H1 (cell line): ENCODE measurements around the gene CDK4. TPM values are rescaled to one million over a fixed set of nuclear protein-coding genes. Genes with fewer than 3 reads are reported as not detected.

Experiments
- polyA plus RNA-seq, 7 experiments: library from polyadenylated mRNA; depleted of rRNA in 3 of 7; stranded (reverse) in 5 of 7; unstranded in 2 of 7; fragments of >200 nt in 5 of 7; fragments of 200-250 nt in 2 of 7; gene quantifications; 1 replicate in 5 of 7; 2 replicates in 1 of 7; 4 replicates in 1 of 7; pipeline versions ENCODE4 v1.2.1 to v1.2.3, GENCODE V29; 2011 to 2013; ENCODE audit warnings: missing spikeins in 2 of 7, mixed read lengths in 2 of 7
- total RNA-seq: library from RNA; stranded (reverse); fragmentation: NEBNext Ultra II Directional; extraction: Animal tissue kit (Norgen Biotek cat#: 25700); gene quantifications from 2 replicates; pipeline ENCODE4 v1.2.1, GENCODE V29; 2021
- TF ChIP-seq, protein P1 (sequence below): IDR thresholded peaks from 2 replicates; pipeline ENCODE4 v1.6.1; 2011; ENCODE audit warnings: low read length, improper control_type of control experiment

CDK4 gene
- total and polyA plus RNA-seq, 2 of the 8 experiments (the other 6 are each of a cell fraction or from before 2014, with no cell fraction given), result 174 to 368 TPM

DNA sequence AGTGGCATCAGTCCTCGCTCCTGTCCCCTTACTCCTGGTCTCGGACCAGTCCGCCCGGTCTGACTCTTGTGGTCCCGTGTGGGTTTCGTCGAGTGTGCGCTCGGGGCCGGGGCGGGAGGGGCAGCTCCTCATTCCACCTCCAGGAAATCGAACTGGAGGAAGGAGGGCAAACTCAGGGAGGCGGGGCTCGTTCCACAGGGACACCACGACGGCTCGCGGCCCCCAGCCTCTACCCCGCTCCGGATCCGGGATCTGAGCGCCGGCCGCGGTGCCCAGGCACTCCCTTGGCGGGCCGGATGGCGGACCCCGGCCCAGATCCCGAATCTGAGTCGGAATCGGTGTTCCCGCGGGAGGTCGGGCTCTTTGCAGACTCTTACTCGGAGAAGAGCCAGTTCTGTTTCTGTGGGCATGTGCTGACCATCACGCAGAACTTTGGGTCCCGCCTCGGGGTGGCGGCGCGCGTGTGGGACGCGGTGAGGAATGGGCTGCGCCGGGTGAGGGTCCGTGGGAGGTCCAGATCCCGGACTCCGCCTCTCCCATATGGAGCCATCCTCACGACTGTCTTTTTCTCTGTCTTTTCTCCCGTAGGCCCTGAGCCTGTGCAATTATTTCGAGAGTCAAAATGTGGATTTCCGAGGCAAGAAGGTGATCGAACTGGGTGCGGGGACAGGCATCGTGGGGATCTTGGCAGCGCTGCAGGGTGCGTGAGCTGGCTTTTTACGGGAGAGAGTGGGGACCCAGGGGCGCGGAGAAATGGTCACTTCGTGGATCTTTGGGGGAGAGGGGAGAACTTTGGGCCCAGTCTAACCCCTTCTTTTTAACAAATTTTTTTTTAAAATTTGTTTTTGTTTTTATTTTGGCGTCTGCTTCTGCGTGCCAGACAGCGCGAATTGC is 20.6 kb upstream of the CDK4 start, which contains the start of gene EEF1AKMT3 (continued):
- TF ChIP-seq, protein P1, sequence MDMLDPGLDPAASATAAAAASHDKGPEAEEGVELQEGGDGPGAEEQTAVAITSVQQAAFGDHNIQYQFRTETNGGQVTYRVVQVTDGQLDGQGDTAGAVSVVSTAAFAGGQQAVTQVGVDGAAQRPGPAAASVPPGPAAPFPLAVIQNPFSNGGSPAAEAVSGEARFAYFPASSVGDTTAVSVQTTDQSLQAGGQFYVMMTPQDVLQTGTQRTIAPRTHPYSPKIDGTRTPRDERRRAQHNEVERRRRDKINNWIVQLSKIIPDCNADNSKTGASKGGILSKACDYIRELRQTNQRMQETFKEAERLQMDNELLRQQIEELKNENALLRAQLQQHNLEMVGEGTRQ, result no peak
- TF ChIP-seq, all 59 proteins: peak for 6
